22Rv1 (cell line): ENCODE results near the gene ING2.

Experiments
- H3K27ac ChIP-seq: fragments of 450-650 bp; 2 replicates; pipeline ENCODE4 v1.5.1; 2017
- CTCF ChIP-seq: fragments of 450-650 bp; IDR thresholded peaks from 2 replicates; pipeline ENCODE4 v1.5.1; 2017; ENCODE audit warnings: mild to moderate bottlenecking
- ZFX ChIP-seq: fragments of 450-650 bp; IDR thresholded peaks from 2 replicates; pipeline ENCODE4 v1.6.1; 2017; ENCODE audit warnings: antibody characterized with exemption, borderline replicate concordance

ING2 gene

DNA sequence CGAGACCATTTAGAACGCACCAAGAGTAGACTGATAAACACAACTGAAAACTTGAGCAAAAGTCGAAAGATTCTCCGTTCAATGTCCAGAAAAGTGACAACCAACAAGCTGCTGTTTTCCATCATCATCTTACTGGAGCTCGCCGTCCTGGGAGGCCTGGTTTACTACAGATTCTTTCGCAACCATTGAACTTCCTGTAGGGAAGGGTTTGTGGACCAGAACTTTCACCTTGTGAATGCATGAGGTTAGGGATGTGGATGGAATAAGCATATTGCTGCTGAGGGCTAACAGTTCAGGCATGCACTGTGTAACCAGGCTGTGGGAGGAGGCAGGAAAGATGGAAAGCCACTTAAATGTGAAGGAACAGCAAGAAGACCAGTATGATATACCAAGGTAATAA lies 20.9 kb upstream of the ING2 start:
- no peak for TF ChIP-seq ZFX
- no peak for TF ChIP-seq CTCF
- H3K27ac ChIP-seq, result no peak overlapping the region

GRCh38 chr4:183485411-183486160 lies 19.3 kb upstream of the ING2 start:
- TF ChIP-seq ZFX (no peak), CTCF (no peak)
- no peak overlapping the region for H3K27ac ChIP-seq

DNA sequence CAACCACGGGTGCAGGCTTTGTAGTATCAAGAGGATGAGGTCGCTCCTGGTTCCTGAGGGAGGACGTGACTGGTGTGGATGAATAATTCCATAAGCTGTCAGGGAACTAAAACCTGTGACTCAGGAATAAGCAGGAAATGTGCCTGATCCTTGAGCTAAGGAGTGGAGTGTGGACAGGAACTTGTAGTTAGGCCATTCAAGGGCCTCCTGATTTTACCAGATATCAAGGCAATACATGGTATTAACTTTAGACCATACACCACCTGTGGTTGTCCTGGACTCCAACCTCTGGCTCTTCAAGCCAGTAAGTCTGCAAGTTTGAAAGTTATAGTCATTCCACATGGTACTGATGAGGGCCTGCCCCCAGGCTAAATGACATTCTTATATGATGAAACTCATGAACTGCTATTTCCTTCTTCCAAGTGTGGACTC lies 12.1 kb upstream of the ING2 start:
- no peak overlapping the region for H3K27ac ChIP-seq
- TF ChIP-seq CTCF, result no peak

DNA sequence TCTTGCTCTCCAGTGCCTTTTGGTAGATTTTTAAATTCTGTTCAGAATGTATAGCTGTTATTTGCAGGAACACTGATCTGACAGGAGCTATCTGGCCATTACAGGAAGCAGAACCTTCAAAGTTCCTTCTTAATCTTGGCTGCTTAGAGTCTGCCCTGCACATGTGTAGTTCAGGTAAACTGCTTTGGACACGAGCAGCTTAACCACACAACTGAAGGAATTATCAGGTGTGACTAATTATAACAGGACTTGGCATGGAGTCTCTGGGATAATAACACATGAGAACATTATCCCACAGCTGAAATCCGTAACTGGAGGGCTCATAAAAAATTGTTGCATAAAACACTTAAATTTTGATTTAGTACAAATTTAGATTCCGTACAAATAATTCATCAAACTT lies 11.6 kb upstream of the ING2 start:
- H3K27ac ChIP-seq, result no peak overlapping the region
- no peak for TF ChIP-seq ZFX
- TF ChIP-seq CTCF, result no peak

GRCh38 chr4:183495184-183495583 lies 9.7 kb upstream of the ING2 start:
- H3K27ac ChIP-seq, result no peak overlapping the region

GRCh38 chr4:183499389-183499788 lies 5.5 kb upstream of the ING2 start:
- TF ChIP-seq CTCF (no peak), ZFX (no peak)
- no peak overlapping the region for H3K27ac ChIP-seq

More at GRCh38 chr4:183495184-183495583, 9.7 kb upstream of the ING2 start:
- no peak for TF ChIP-seq CTCF

DNA sequence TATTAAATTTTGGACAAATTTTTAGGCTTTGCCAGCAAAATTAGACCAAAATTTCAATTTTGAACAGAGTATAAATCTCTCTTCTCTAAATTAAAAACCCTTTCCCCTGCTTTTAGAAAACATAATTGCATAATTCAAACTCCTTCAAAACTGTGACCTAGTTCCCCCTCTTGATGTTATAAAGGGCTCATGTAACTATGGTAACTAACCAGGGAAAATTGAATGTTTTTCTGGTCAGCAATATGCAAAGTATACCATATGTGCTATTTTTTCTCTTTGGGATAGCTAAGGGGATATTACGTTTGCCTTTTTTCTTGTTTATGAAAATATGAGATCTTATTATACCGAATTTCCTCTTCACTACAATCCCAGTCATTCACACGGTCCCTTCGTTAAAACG lies 5.1 kb upstream of the ING2 start:
- TF ChIP-seq ZFX, result no peak
- TF ChIP-seq CTCF, result no peak
- H3K27ac ChIP-seq, result no peak overlapping the region
